ENCODE results near the gene VRK1. TPM values are rescaled to one million over a fixed set of nuclear protein-coding genes. Genes with fewer than 3 reads are reported as not detected.

VRK1 gene
- total and polyA plus RNA-seq, 9 donors, result 7.8 to 31.7 (median 16.9) TPM

DNA sequence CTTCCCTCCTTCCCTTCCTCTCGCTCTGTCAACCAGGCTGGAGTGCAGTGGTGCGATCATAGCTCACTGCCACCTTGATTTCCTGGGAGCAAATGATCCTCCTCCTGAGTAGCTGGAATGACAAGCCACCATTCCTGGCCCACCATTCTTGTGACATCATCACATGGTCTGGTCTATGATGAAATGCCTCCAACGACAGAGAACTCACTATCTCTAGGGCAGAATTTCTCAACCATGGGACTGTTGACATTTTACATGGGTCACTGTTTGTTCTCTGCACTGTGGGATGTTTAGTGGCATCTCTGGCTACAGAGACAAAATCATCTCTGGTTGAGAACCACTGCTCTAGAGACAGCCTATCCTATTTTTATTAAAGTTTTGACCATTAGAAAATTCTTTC is 9.7 kb downstream of the VRK1 start:
- no peak overlapping the region for H3K27ac ChIP-seq
- H3K27me3 ChIP-seq, result no peaks in the 10 kb centered on the region
- no peaks in the 10 kb centered on the region for H3K36me3 ChIP-seq
- H3K4me1 ChIP-seq (ENCODE audit: insufficient read depth), result no peaks in the 10 kb centered on the region
- H3K9me3 ChIP-seq, result no peaks in the 10 kb centered on the region
- no peak for DNase-seq
- H3K4me3 ChIP-seq, result no peak overlapping the region
- TF ChIP-seq POLR2A (IDR thresholded peaks at IDR 0.05), result no peak
- WGBS, 3 donors, result 89 to 96% (median 91%) methylated on average over 3 of the region's 3 CpGs
- intact Hi-C loops (cut with DNase I), result no loop called here

DNA sequence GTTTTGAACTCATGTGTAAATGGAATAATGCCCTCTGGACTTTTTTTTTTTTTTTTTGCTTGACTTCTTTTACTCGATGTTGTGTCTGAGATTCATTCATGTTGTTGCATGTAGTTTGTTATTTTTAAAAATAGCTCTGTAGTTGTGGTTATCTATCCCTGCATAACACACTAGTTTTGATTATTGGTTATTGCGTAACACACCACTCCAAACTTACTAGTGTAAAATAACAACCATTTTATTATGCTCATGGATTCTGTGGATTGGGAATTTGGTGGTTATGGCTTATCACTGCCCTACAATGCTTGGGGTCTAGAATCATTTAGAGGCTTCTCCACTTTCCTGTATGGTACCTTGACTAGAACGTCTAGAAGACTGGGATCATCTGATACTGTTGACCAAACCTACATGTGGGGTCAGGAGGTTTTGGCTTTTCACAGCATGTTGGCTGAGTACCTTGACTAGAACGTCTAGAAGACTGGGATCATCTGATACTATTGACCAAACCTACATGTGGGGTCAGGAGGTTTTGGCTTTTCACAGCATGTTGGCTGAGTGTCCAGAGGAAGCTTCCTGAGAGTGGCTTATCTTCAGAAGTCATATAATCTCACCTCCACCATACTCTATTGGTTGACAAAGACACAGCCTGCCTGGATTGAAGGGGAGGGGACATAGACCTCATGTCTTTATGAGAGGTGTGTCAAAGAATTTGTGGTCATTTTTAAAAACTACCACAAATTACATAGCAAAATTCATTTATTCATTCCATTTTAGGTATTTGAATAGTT is 11.6 kb downstream of the VRK1 start:
- 78 to 89% (median 82%) methylated on average over 4 of the region's 4 CpGs for WGBS, 3 donors
- TF ChIP-seq POLR2A (IDR thresholded peaks at IDR 0.05), result no peak
- Histone ChIP-seq H3K27me3 (no peaks in the 10 kb centered on the region), H3K9me3 (no peaks in the 10 kb centered on the region), H3K27ac (no peak overlapping the region), H3K4me3 (no peak overlapping the region), H3K36me3 (no peaks in the 10 kb centered on the region), H3K4me1 (ENCODE audit: insufficient read depth) (no peaks in the 10 kb centered on the region)
- intact Hi-C loops (cut with DNase I), result no loop called here
- no peak for DNase-seq

DNA sequence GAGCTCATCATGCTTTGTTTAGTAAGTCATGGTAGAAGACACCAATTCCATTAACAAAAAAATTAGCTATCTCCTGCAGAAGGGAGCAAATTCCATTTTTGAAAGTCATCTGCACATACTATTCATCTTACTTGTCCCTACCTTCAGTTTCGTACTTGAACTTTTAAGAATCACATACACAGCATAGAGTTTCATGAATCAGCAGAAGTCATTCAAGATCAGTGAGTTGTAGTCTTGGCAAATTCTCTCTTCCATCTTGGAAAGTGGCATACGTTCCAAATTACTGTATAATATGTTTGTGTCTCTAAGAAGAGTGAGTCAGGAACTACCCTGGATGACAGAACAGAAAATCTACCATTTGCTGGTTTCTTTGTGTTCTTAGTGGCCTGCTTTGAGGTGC is 14.1 kb downstream of the VRK1 start:
- TF ChIP-seq POLR2A (IDR thresholded peaks at IDR 0.05) (no peak), EP300 (IDR thresholded peaks at IDR 0.05) (no peak)
- TF ChIP-seq, protein P1, sequence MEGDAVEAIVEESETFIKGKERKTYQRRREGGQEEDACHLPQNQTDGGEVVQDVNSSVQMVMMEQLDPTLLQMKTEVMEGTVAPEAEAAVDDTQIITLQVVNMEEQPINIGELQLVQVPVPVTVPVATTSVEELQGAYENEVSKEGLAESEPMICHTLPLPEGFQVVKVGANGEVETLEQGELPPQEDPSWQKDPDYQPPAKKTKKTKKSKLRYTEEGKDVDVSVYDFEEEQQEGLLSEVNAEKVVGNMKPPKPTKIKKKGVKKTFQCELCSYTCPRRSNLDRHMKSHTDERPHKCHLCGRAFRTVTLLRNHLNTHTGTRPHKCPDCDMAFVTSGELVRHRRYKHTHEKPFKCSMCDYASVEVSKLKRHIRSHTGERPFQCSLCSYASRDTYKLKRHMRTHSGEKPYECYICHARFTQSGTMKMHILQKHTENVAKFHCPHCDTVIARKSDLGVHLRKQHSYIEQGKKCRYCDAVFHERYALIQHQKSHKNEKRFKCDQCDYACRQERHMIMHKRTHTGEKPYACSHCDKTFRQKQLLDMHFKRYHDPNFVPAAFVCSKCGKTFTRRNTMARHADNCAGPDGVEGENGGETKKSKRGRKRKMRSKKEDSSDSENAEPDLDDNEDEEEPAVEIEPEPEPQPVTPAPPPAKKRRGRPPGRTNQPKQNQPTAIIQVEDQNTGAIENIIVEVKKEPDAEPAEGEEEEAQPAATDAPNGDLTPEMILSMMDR (IDR thresholded peaks at IDR 0.05), result no peak
- 46 to 78% (median 64%) methylated on average over 2 of the region's 2 CpGs for WGBS, 3 donors
- intact Hi-C loops (cut with DNase I), result no loop called here
- Histone ChIP-seq H3K4me3 (no peak overlapping the region), H3K27ac (no peak overlapping the region), H3K27me3 (no peaks in the 10 kb centered on the region), H3K36me3 (no peaks in the 10 kb centered on the region), H3K9me3 (no peaks in the 10 kb centered on the region), H3K4me1 (ENCODE audit: insufficient read depth) (no peaks in the 10 kb centered on the region)
- DNase-seq, result no peak

DNA sequence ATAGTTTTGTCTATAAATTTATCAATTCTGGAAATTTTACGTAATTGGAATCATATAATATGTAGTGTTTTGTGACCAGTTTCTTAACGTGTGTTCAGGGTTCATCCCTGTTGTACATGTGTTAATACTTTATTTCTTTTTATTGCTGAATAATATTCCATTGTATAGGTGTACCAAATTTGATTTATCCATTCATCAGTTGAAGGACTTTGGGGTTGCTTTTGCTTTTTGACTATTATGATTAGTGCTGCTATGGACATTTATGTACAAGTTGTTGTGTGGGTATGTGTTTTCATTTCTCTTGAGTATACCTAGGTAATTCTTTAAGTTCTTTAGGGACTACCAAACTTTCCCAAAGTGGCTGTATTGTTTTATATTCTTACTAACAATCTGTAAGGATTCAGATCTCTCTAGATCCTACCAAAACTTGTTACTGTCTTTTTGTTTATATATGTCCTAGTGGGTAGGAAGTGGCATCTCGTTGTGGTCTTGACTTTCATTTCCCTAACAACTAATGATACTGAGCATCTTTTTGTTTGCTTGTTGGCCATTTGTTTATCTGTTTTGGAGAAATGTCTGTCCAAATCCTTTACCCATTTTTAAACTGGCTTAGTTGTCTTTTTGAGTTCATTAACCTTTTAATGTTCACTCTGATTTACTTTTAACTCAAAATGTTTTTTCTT is 14.9 kb downstream of the VRK1 start:
- H3K4me1 ChIP-seq (ENCODE audit: insufficient read depth), result no peaks in the 10 kb centered on the region
- no peaks in the 10 kb centered on the region for H3K36me3 ChIP-seq
- no peak overlapping the region for H3K27ac ChIP-seq
- H3K27me3 ChIP-seq, result no peaks in the 10 kb centered on the region
- intact Hi-C loops (cut with DNase I), result no loop called here
- no peak overlapping the region for H3K4me3 ChIP-seq
- TF ChIP-seq POLR2A (IDR thresholded peaks at IDR 0.05) (no peak), EP300 (IDR thresholded peaks at IDR 0.05) (no peak)
- TF ChIP-seq, protein P1 (IDR thresholded peaks at IDR 0.05), result no peak
- H3K9me3 ChIP-seq, result no peaks in the 10 kb centered on the region
- WGBS, 3 donors, result 78 to 88% (median 82%) methylated on average over 3 of the region's 3 CpGs
- no peak for DNase-seq

DNA sequence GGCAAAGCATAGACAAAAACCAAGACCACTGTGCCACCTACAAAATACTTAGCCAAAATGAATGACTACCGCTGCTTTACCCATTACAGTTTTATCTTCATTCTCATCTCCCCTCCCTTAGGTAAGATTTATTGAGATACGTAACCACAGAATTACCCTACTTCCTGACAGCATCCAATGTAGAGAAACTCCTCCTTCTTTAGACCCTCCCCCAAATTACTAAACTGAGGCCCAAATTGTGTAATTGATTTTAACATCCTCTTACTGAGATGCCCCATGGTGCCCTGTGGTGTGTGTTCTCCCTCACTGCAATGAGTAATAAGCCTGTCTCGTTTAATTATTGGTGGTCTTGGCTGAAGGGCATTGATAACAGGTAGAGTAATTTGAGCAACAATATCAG is 19.1 kb downstream of the VRK1 start:
- TF ChIP-seq EP300 (IDR thresholded peaks at IDR 0.05) (no peak), POLR2A (IDR thresholded peaks at IDR 0.05) (no peak)
- TF ChIP-seq, protein P1 (IDR thresholded peaks at IDR 0.05), result no peak
- no peak overlapping the region for H3K27ac ChIP-seq
- no peaks in the 10 kb centered on the region for H3K27me3 ChIP-seq
- H3K9me3 ChIP-seq, result no peaks in the 10 kb centered on the region
- intact Hi-C loops (cut with DNase I), result no loop called here
- H3K4me1 ChIP-seq (ENCODE audit: insufficient read depth), result no peaks in the 10 kb centered on the region
- WGBS, 3 donors, result 92 to 97% (median 93%) methylated on average over 3 of the region's 3 CpGs
- H3K36me3 ChIP-seq, result no peaks in the 10 kb centered on the region
- H3K4me3 ChIP-seq, result no peak overlapping the region
- no peak for DNase-seq

Measured in ovary (tissue), 9 donors.